H1 (cell line): ENCODE data around the gene MRGPRX4. TPM values are rescaled to one million over a fixed set of nuclear protein-coding genes. Genes with fewer than 3 reads are reported as not detected.

ENCODE experiments used
- CTCF ChIA-PET: fragments of 300-600 bp; sonication (Branson Sonifier 250); formaldehyde crosslinking; loops from one replicate; lab custom pipeline; 2021; ENCODE audit not compliant: partially characterized antibody; lab: Charles Lee
- POLR2A ChIA-PET: fragments of 300-600 bp; sonication (Branson Sonifier 250); formaldehyde crosslinking; loops from one replicate; lab custom pipeline; 2021; ENCODE audit warnings: inconsistent platforms; ENCODE audit not compliant: partially characterized antibody; lab: Charles Lee
- DNase-seq, 2 experiments: peaks; one replicate each; pipeline versions ENCODE4 v3.0.0 to v3.0.0-alpha.2; 2010 to 2022; ENCODE audit warnings: low spot score in 2 of 2, low read depth in 1 of 2, mixed read lengths in 1 of 2
- FAIRE-seq: peaks from 2 replicates; lab custom pipeline; 2011; peaks lifted over from hg19 to GRCh38; lab: Jason Lieb, UNC
- H2AFZ ChIP-seq: 2 replicates; pipeline ENCODE4 v1.8.1; 2012; ENCODE audit warnings: low read length, inconsistent platforms
- H2AK5ac ChIP-seq: 2 replicates; pipeline ENCODE4 v1.6.1; 2013; ENCODE audit warnings: low read depth, low read length
- H2BK120ac ChIP-seq: replicated peaks from 2 replicates; pipeline ENCODE3; 2013; ENCODE audit warnings: low read depth, low read length, inconsistent platforms
- H2BK12ac ChIP-seq: 2 replicates; pipeline ENCODE4 v1.6.1; 2013; ENCODE audit warnings: low read depth, low read length
- H2BK15ac ChIP-seq: 2 replicates; pipeline ENCODE4 v1.6.1; 2013; ENCODE audit warnings: low read length
- H2BK20ac ChIP-seq: 2 replicates; pipeline ENCODE4 v1.6.1; 2013; ENCODE audit warnings: low read length
- H2BK5ac ChIP-seq: 2 replicates; pipeline ENCODE4 v1.6.1; 2013; ENCODE audit warnings: low read depth, low read length
- H3K14ac ChIP-seq: 2 replicates; pipeline ENCODE4 v1.6.1; 2013; ENCODE audit warnings: inconsistent platforms; ENCODE audit not compliant: insufficient read length
- H3K18ac ChIP-seq: 2 replicates; pipeline ENCODE4 v1.6.1; 2013; ENCODE audit warnings: low read length; ENCODE audit errors: extremely low read depth
- H3K23ac ChIP-seq: 2 replicates; pipeline ENCODE4 v1.6.1; 2013; ENCODE audit warnings: inconsistent platforms; ENCODE audit not compliant: insufficient read length
- H3K23me2 ChIP-seq: 2 replicates; pipeline ENCODE4 v1.6.1; 2013; ENCODE audit warnings: low read depth, low read length
- H3K27ac ChIP-seq: 2 replicates; pipeline ENCODE4 v1.6.1; 2011; ENCODE audit warnings: low read depth, low read length, inconsistent platforms
- H3K27me3 ChIP-seq, 4 experiments: replicated peaks in 1 of 4; 1 replicate in 1 of 4; 2 replicates in 3 of 4; pipeline versions ENCODE4 v1.6.1 to v1.8.1; 2011 to 2013; ENCODE audit warnings: low read length in 3 of 4, mild to moderate bottlenecking in 3 of 4, inconsistent platforms in 2 of 4, mixed read lengths in 2 of 4, moderate library complexity in 1 of 4; ENCODE audit not compliant: control insufficient read depth in 3 of 4, insufficient read depth in 3 of 4; ENCODE audit errors: extremely low read depth in 1 of 4
- H3K36me3 ChIP-seq, 4 experiments: 2 replicates each; pipeline versions ENCODE4 v1.6.1 to v1.8.1; 2011 to 2013; ENCODE audit warnings: mild to moderate bottlenecking in 4 of 4, low read length in 3 of 4, moderate library complexity in 2 of 4, control low read depth in 1 of 4, inconsistent platforms in 1 of 4; ENCODE audit not compliant: insufficient read depth in 4 of 4, control insufficient read depth in 2 of 4
- H3K4ac ChIP-seq: replicated peaks from 2 replicates; pipeline ENCODE3; 2013; ENCODE audit warnings: low read length, low read depth, mixed read lengths, inconsistent platforms; ENCODE audit not compliant: insufficient read length
- H3K4me1 ChIP-seq, 4 experiments: replicated peaks in 1 of 4; 1 replicate in 1 of 4; 2 replicates in 3 of 4; pipeline versions ENCODE4 v1.6.1 to v1.8.1; 2011 to 2013; ENCODE audit warnings: low read length in 3 of 4, inconsistent platforms in 2 of 4, mixed read lengths in 1 of 4; ENCODE audit not compliant: insufficient read depth in 4 of 4, control insufficient read depth in 3 of 4
- H3K4me2 ChIP-seq, 2 experiments: 2 replicates each; pipeline versions ENCODE4 v1.6.1 to v1.8.1; 2011 to 2013; ENCODE audit warnings: low read depth in 2 of 2, low read length in 2 of 2, control low read depth in 1 of 2, inconsistent platforms in 1 of 2, mild to moderate bottlenecking in 1 of 2; ENCODE audit not compliant: insufficient read depth in 1 of 2
- H3K4me3 ChIP-seq, 4 experiments: fragments of 200-600, 300-600 bp in 1 of 4; sonication (generic), shearing (Covaris generic), sonication (Bioruptor Twin) in 1 of 4; 2 replicates each; pipeline versions ENCODE4 v1.5.1 to v1.8.1; 2011 to 2016; ENCODE audit warnings: low read length in 4 of 4, low read depth in 3 of 4, control low read depth in 2 of 4, inconsistent platforms in 2 of 4, mild to moderate bottlenecking in 2 of 4, mixed read lengths in 1 of 4, moderate library complexity in 1 of 4; ENCODE audit not compliant: insufficient read depth in 2 of 4; ENCODE audit errors: extremely low read depth in 1 of 4
- H3K56ac ChIP-seq: replicated peaks from 2 replicates; pipeline ENCODE3; 2013; ENCODE audit warnings: low read depth, mild to moderate bottlenecking, mixed read lengths, low read length, inconsistent platforms; ENCODE audit not compliant: insufficient read length
- H3K79me1 ChIP-seq: 2 replicates; pipeline ENCODE4 v1.6.1; 2013; ENCODE audit warnings: low read depth, low read length, control low read depth
- H3K79me2 ChIP-seq, 2 experiments: 2 replicates each; pipeline versions ENCODE4 v1.6.1 to v1.8.1; 2012 to 2013; ENCODE audit warnings: low read length in 2 of 2, mild to moderate bottlenecking in 2 of 2, inconsistent platforms in 1 of 2; ENCODE audit not compliant: insufficient read depth in 2 of 2, control insufficient read depth in 1 of 2
- H3K9ac ChIP-seq, 4 experiments: replicated peaks in 1 of 4; 1 replicate in 1 of 4; 2 replicates in 3 of 4; pipeline versions ENCODE4 v1.6.1 to v1.8.1; 2011 to 2013; ENCODE audit warnings: low read depth in 3 of 4, low read length in 3 of 4, control low read depth in 2 of 4, mild to moderate bottlenecking in 2 of 4, moderate library complexity in 2 of 4, inconsistent platforms in 1 of 4; ENCODE audit errors: extremely low read depth in 1 of 4
- H3K9me3 ChIP-seq, 2 experiments: 2 replicates each; pipeline versions ENCODE4 v1.6.1 to v1.8.1; 2012 to 2013; ENCODE audit warnings: mild to moderate bottlenecking in 2 of 2, moderate library complexity in 2 of 2, control low read depth in 1 of 2, inconsistent platforms in 1 of 2, low read depth in 1 of 2, low read length in 1 of 2, mixed read lengths in 1 of 2; ENCODE audit not compliant: insufficient read depth in 2 of 2
- H4K20me1 ChIP-seq, 2 experiments: replicated peaks in 1 of 2; 2 replicates each; pipeline versions ENCODE3 to v1.8.1; 2011 to 2013; ENCODE audit warnings: inconsistent platforms in 2 of 2, low read length in 2 of 2, mild to moderate bottlenecking in 1 of 2; ENCODE audit not compliant: insufficient read depth in 2 of 2, control insufficient read depth in 1 of 2
- H4K5ac ChIP-seq: 2 replicates; pipeline ENCODE4 v1.6.1; 2013; ENCODE audit warnings: low read length, low read depth, mixed read lengths, inconsistent platforms; ENCODE audit not compliant: insufficient read length
- H4K8ac ChIP-seq: 2 replicates; pipeline ENCODE4 v1.8.0; 2013; ENCODE audit warnings: mild to moderate bottlenecking, moderate library complexity, low read length, inconsistent platforms; ENCODE audit not compliant: insufficient read depth; ENCODE audit errors: extremely low read depth
- H4K91ac ChIP-seq: replicated peaks from 2 replicates; pipeline ENCODE3; 2013; ENCODE audit warnings: low read length, mixed read lengths, inconsistent platforms; ENCODE audit not compliant: insufficient read length
- ASH2L ChIP-seq: fragments of 200-600, 300-600 bp; sonication (generic); IDR thresholded peaks from one replicate; pipeline ENCODE4 v1.7.1; 2017; ENCODE audit warnings: low read length
- BCL11A ChIP-seq, 2 experiments: IDR thresholded peaks; one replicate each; pipeline ENCODE4 v1.6.1; 2011; ENCODE audit warnings: low read depth in 2 of 2, low read length in 2 of 2, mild to moderate bottlenecking in 2 of 2
- EP300 ChIP-seq, 2 experiments: IDR thresholded peaks; 1 replicate in 1 of 2; 2 replicates in 1 of 2; pipeline ENCODE4 v1.6.1; 2011 to 2012; ENCODE audit warnings: low read depth in 2 of 2, low read length in 2 of 2, mild to moderate bottlenecking in 2 of 2, borderline replicate concordance in 1 of 2, inconsistent platforms in 1 of 2, moderate library complexity in 1 of 2
- FOSL1 ChIP-seq: IDR thresholded peaks from 2 replicates; pipeline ENCODE4 v1.6.1; 2011; ENCODE audit warnings: mild to moderate bottlenecking, low read depth, low read length, moderate library complexity; ENCODE audit not compliant: insufficient read depth
- KDM5A ChIP-seq: fragments of 200-600 bp; IDR thresholded peaks from 2 replicates; pipeline ENCODE4 v1.7.1; 2012; ENCODE audit warnings: mild to moderate bottlenecking, low read length, inconsistent platforms, mixed read lengths
- MAFK ChIP-seq: IDR thresholded peaks from 2 replicates; pipeline ENCODE4 v1.6.1; 2012; ENCODE audit warnings: low read depth, mild to moderate bottlenecking, improper control_type of control experiment, low read length
- PHF8 ChIP-seq: fragments of 200-600 bp; sonication (generic); conservative IDR thresholded peaks from 2 replicates; pipeline ENCODE4 v1.7.1; 2012; ENCODE audit warnings: low read depth, mild to moderate bottlenecking, inconsistent platforms, low read length, moderate library complexity
- POLR2AphosphoS5 ChIP-seq: IDR thresholded peaks from 2 replicates; pipeline ENCODE4 v1.6.1; 2011; ENCODE audit warnings: low read depth, low read length
- TAF1 ChIP-seq: IDR thresholded peaks from 2 replicates; pipeline ENCODE4 v1.6.1; 2011; ENCODE audit warnings: mild to moderate bottlenecking, low read depth, low read length
- TBP ChIP-seq: IDR thresholded peaks from 2 replicates; pipeline ENCODE4 v1.6.1; 2011; ENCODE audit warnings: low read depth, low read length, improper control_type of control experiment
- ZNF274 ChIP-seq: IDR thresholded peaks from 2 replicates; pipeline ENCODE4 v1.7.0; 2012; ENCODE audit warnings: low read length, borderline replicate concordance; ENCODE audit errors: extremely low read depth
- WGBS, 2 experiments: shearing (Covaris generic) in 1 of 2; methylation state at CpG; one replicate each; pipeline versions ENCODE4 v1.1.6 to v1.1.7; 2013 to 2015; ENCODE audit warnings: low lambda C conversion rate in 2 of 2, mixed read lengths in 2 of 2, inconsistent platforms in 1 of 2, low coverage in 1 of 2, missing lambda C conversion rate in 1 of 2; ENCODE audit not compliant: insufficient replicate concordance in 2 of 2, insufficient coverage in 1 of 2, insufficient read length in 1 of 2; ENCODE audit errors: extremely low coverage in 1 of 2, missing lambda C conversion rate in 1 of 2; 5-methylcytosine and 5-hydroxymethylcytosine counted together
- polyA plus RNA-seq, 7 experiments: library from polyadenylated mRNA; depleted of rRNA in 3 of 7; stranded (reverse) in 5 of 7; unstranded in 2 of 7; fragments of >200 nt in 5 of 7; fragments of 200-250 nt in 2 of 7; gene quantifications; 1 replicate in 5 of 7; 2 replicates in 1 of 7; 4 replicates in 1 of 7; pipeline versions ENCODE4 v1.2.1 to v1.2.3, GENCODE V29; 2011 to 2013; ENCODE audit warnings: missing spikeins in 2 of 7, mixed read lengths in 2 of 7
- total RNA-seq: library from RNA; stranded (reverse); fragmentation: NEBNext Ultra II Directional; extraction: Animal tissue kit (Norgen Biotek cat#: 25700); gene quantifications from 2 replicates; pipeline ENCODE4 v1.2.1, GENCODE V29; 2021

The MRGPRX4 gene
- total and polyA plus RNA-seq, 2 of the 8 experiments (the other 6 are each of a cell fraction or from before 2014, with no cell fraction given), result not detected

DNA sequence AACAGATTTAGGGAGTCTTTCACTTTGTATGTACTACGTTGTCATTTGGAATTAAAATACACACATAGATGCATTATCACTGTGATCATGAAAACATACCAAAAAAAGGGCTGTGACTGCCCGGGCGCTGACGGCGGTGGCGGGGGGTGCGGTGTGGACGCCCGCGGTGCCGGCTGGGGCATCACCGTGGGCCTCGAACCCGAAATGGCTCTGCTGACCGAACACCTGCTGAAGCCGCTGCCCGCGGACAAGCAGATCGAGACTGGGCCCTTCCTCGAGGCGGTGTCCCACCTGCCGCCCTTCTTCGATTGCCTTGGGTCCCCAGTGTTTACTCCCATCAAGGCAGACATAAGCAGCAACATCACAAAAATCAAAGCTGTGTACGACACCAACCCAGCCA is 16.2 kb downstream of the MRGPRX4 start:
- Histone ChIP-seq H2AK5ac (no peak overlapping the region), H3K56ac (no peak overlapping the region), H3K36me3 (no peaks in the 10 kb centered on the region), H2BK12ac (no peak overlapping the region), H3K18ac (no peak overlapping the region), H4K5ac (no peak overlapping the region), H2BK20ac (no peak overlapping the region), H3K4me3 (no peak overlapping the region), H3K23ac (no peak overlapping the region), H3K23me2 (no peaks in the 10 kb centered on the region), H3K9me3 (no peaks in the 10 kb centered on the region), H2BK5ac (no peak overlapping the region), H2BK120ac (no peak overlapping the region), H4K20me1 (no peaks in the 10 kb centered on the region), H3K4ac (no peak overlapping the region), H2BK15ac (no peak overlapping the region), H3K79me2 (no peaks in the 10 kb centered on the region), H3K14ac (no peak overlapping the region), H4K8ac (no peak overlapping the region), H4K91ac (no peak overlapping the region), H3K9ac (no peak overlapping the region), H3K27ac (no peak overlapping the region), H3K79me1 (no peaks in the 10 kb centered on the region), H3K4me2 (no peak overlapping the region), H3K27me3 (no peaks in the 10 kb centered on the region), H3K4me1 (no peaks in the 10 kb centered on the region), H2AFZ (no peak overlapping the region)
- WGBS, 2 experiments, result 97% methylated on average over 24 of the region's 24 CpGs; no CpG with 5 or more reads in 1 of the 2 experiments
- ChIA-PET CTCF (interaction anchor here (1.0 to 2.9 kb wide), 5 partner anchors 15 to 83 kb away, joined by 3 to 12 read pairs (median 4); partner anchors contain the start of gene SAAL1), POLR2A (no interaction called here)
- TF ChIP-seq FOSL1, result no peak
- TF ChIP-seq BCL11A (IDR thresholded peaks at IDR 0.05; ENCODE audit: low read depth in 2 of 2, low read length in 2 of 2), result no peak
- no peak for TF ChIP-seq KDM5A
- TF ChIP-seq PHF8, result no peak
- TF ChIP-seq POLR2AphosphoS5, result no peak
- TF ChIP-seq MAFK, result no peak
- no peak for TF ChIP-seq ASH2L
- no peak for TF ChIP-seq TBP
- no peak for TF ChIP-seq ZNF274
- no peak for TF ChIP-seq TAF1
- TF ChIP-seq EP300 (IDR thresholded peaks at IDR 0.05; ENCODE audit: borderline replicate concordance in 1 of 2, low read depth in 2 of 2, low read length in 2 of 2), result no peak
- FAIRE-seq (no peak), DNase-seq (no peak)
